Adrenal gland (tissue), 5 donors: Measurements from ENCODE around the gene ELMO3.

Experiments
- CTCF ChIP-seq, 6 experiments: fragments of 450-650 bp in 4 of 6; fragments of 200-600 bp in 2 of 6; sonication (generic) in 1 of 6; IDR thresholded peaks; 1 replicate in 5 of 6; 2 replicates in 1 of 6; pipeline versions ENCODE4 v1.5.1 to v1.8.0; 2016 to 2021; ENCODE audit warnings: antibody characterized with exemption in 6 of 6, mild to moderate bottlenecking in 2 of 6, moderate library complexity in 1 of 6
- POLR2A ChIP-seq, 2 donors: fragments of 450-650 bp; IDR thresholded peaks; one replicate each; pipeline ENCODE4 v1.6.1; 2017; ENCODE audit warnings: antibody characterized with exemption in 2 of 2, mild to moderate bottlenecking in 2 of 2, moderate library complexity in 1 of 2
- donor health status: DM: no; HTN: no; CAD: no.

GRCh38 chr16:67185651-67186134 is 13.2 kb upstream of the ELMO3 start:
- peak in 2 of 6 experiments; percentile 5 to 29 for TF ChIP-seq CTCF (IDR thresholded peaks at IDR 0.05)
- TF ChIP-seq POLR2A (IDR thresholded peaks at IDR 0.05) = no peak
